HFF-Myc (cell line): ENCODE data around the gene LRRC39.

Experiments
- DNase-seq: peaks from one replicate; pipeline ENCODE4 v3.0.0-alpha.2; 2011; ENCODE audit warnings: low read depth; ENCODE audit errors: extremely low read depth
- H3K4me3 ChIP-seq: replicated peaks from 2 replicates; pipeline ENCODE4 v1.5.1; 2011; ENCODE audit warnings: low read depth, mild to moderate bottlenecking, control low read depth, low read length
- TF ChIP-seq, protein P1 (sequence below): IDR thresholded peaks from 2 replicates; pipeline ENCODE4 v1.5.1; 2012; ENCODE audit warnings: mild to moderate bottlenecking, low read depth, low read length, control low read depth; ENCODE audit errors: missing control alignments

LRRC39 gene

DNA sequence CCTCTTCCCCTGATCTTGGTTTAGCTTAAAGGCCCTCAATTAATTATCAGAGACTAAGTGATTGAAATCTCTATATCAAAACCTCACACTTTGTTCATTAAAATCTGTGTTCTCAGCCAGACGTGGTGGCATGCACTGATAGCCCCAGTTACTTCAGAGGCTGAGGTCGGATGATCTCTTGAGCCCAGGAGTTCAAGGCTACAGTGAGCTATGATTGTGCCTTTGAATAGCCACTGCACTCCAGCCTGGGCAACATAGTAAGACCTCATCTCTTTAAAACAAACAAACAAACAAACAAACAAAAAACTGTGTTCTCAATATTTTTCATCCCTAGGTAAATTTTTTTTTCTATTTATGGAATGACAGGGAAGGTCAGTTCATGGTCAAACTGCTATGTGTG, 26.4 kb downstream of the LRRC39 start:
- TF ChIP-seq, protein P1, sequence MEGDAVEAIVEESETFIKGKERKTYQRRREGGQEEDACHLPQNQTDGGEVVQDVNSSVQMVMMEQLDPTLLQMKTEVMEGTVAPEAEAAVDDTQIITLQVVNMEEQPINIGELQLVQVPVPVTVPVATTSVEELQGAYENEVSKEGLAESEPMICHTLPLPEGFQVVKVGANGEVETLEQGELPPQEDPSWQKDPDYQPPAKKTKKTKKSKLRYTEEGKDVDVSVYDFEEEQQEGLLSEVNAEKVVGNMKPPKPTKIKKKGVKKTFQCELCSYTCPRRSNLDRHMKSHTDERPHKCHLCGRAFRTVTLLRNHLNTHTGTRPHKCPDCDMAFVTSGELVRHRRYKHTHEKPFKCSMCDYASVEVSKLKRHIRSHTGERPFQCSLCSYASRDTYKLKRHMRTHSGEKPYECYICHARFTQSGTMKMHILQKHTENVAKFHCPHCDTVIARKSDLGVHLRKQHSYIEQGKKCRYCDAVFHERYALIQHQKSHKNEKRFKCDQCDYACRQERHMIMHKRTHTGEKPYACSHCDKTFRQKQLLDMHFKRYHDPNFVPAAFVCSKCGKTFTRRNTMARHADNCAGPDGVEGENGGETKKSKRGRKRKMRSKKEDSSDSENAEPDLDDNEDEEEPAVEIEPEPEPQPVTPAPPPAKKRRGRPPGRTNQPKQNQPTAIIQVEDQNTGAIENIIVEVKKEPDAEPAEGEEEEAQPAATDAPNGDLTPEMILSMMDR: no peak
- no peak overlapping the region for H3K4me3 ChIP-seq

DNA sequence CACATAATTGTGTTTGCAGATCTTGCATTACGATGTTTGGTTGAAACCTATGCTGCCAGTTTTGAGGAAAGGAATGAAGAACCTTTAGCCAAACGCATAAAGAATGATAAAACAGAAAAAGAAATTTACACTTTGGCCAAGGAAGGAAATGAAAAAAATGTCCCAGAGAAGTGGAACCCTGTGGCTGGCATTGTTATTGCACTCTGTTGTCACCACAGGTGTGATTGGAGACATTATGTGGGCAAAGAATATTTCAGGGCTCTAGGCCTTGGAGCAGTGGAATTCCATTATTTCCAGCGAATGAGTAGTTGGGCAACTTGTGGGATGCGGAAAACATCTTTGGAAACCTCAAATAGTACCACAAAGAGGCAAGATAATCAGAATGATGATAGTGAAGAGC, 30.2 kb downstream of the LRRC39 start:
- TF ChIP-seq, protein P1: no peak
- DNase-seq: no peak
- no peak overlapping the region for H3K4me3 ChIP-seq

More for the DNA sequence above, 26.4 kb downstream of the LRRC39 start:
- no peak for DNase-seq

DNA sequence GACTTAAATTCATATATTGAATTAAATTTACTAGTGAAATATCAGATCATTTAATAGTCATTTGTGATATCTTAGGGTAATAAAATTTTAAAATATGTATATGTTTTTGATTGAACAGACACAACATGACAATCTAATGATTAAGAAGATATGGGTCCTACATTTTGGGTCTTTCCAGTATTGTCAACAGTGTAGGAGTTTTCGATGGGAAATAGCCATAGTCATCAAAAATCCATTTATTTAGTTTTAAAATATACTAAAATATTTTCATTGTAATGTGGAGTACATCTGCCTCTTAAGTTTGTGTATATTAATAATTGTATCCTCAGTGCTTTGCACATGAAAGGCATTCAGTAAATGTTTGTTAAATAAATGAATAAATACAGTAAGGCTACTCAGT, 31.1 kb downstream of the LRRC39 start:
- TF ChIP-seq, protein P1: no peak
- H3K4me3 ChIP-seq: no peak overlapping the region
- DNase-seq: no peak

DNA sequence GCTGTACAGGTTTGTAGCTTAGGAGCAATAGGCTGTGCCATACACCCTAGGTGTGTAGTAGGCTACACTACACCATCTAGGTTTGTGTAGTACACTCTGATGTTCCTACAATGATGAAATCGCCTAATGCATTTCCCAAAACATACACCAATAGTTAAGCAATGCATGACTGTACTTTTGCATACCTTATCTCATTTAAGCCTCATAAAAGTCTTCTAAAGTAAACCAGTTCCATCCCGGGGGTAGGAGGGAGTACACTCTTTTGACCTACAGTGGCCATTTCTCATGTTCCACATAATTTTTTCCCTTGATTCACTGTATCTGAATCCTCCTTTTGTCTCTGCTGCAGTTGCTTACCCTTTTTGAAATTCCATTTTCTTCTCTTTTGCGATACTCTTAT, 32.9 kb downstream of the LRRC39 start:
- TF ChIP-seq, protein P1: no peak
- no peak for DNase-seq
- H3K4me3 ChIP-seq: no peak overlapping the region

DNA sequence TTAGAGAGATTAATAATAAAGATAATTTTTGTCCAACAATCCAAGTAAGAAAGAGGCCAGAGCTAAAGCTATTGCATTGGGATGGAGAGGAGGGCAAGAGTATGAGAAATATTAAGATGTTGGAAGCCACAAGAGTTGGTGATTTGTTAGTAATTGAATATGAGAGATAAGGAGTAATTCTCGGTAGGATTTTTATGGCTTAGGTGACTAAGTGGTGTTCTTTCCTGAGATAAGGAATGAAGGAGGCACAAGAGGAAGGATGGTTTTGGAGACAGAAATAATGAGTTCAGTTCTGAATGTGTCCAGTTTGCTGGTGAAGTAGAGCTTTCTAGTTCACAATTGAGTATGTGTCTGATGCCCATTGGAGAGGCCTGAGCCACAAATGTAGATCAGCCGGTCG, 35.7 kb downstream of the LRRC39 start:
- TF ChIP-seq, protein P1: no peak
- H3K4me3 ChIP-seq: no peak overlapping the region
- no peak for DNase-seq

DNA sequence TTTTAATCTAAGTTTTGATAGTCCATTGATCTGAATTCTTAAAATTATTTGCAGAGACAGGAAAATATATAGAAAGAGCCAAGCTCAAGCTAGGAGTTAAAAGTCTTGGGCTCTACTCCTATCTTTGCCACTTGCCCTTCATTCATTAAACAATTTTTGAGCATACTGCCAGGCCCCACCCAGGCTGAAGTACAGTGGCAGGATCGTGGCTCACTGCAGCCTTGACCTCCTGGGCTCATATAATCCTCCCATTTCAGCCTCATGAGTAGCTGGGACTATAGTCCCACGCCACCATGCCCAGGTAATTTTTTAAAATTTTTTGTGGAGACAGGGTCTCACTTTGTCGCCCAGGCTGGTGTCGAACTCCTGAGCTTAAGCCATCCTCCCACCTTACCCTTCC, 36.9 kb downstream of the LRRC39 start:
- TF ChIP-seq, protein P1: no peak
- no peak overlapping the region for H3K4me3 ChIP-seq
- no peak for DNase-seq

DNA sequence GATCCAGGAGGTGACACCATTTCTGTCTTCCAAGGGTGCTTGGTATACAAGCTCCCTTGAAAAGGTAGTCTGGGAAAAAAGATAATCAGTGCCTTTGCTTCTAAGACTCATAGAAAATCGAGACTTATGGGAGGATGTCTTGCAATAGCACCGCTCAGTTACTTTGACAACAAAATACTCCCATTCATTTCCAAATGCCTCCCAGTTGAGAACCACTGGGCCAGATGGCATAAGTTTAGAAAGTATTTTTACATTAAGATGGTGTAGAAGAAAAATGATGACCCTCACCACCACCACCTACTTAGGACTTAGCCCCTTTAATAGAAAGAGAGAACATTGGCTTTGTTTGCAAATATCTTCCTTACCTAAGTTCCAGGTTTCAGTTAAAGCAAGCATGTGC, 40.5 kb downstream of the LRRC39 start:
- TF ChIP-seq, protein P1: no peak
- no peak for DNase-seq
- H3K4me3 ChIP-seq: no peak overlapping the region
